GM19452 (cell line): Measurements from ENCODE around the gene LAX1.
A peak's percentile ranks its signal among the peaks of the same experiment; 100 is the strongest.
"Not testable (repeated sequence)": the region's sequence is repeated elsewhere in the genome, so short reads cannot be mapped to it uniquely, and the experiment has no call there.

Experiments used
- ATAC-seq: cut with Tn5 transposase; IDR thresholded peaks from one replicate; pipeline ENCODE4 v1.9.1; 2021; ENCODE audit not compliant: unreplicated experiment

Gene LAX1

GRCh38 chr1:203765029-203765837, at the start of gene LAX1:
Gene LAX1, plus strand, starts transcription at chr1:203765183. Its CDS starts 383 bp downstream, at chr1:203765566.
- peak; percentile 91 for ATAC-seq

DNA sequence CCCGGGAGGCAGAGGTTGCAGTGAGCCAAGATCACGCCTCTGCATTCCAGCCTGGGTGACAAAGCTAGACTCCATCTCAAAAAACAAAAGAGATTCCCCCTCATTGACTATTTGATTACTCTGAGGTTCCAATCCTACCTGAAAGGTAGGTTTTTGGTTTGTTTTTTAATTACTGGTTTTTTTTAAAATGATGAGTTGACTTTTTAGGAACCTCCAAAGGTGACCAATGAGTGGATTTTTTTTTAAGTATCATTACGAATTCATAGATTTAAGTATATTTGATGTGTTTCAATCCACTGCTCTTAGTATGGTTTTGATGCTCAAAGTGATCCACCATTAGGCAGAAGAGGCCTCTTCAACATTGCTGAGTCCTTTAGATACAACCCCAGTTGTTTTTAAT, 47.9 kb upstream of the LAX1 start:
- no peak for ATAC-seq

GRCh38 chr1:203720242-203720641, 44.7 kb upstream of the LAX1 start:
- ATAC-seq: no peak

DNA sequence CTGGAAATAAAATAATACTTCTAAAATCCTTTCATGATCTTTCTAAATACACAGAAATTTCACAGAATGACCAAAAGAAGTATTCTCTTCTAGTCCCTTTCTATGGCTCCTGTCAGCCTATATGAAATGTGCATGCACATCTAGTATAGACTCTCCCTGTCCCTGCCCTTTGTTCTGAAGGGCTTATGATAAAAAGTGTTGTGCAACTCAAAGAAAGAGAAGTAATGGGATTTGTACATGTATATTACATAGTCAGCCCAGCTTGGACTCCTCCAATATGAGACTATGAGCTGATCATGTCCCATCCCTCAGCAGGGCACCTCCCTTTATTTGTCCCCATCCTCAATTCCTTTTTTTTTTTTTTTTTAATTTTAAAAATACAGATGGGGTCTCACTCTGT, 42.1 kb upstream of the LAX1 start:
- no peak for ATAC-seq

DNA sequence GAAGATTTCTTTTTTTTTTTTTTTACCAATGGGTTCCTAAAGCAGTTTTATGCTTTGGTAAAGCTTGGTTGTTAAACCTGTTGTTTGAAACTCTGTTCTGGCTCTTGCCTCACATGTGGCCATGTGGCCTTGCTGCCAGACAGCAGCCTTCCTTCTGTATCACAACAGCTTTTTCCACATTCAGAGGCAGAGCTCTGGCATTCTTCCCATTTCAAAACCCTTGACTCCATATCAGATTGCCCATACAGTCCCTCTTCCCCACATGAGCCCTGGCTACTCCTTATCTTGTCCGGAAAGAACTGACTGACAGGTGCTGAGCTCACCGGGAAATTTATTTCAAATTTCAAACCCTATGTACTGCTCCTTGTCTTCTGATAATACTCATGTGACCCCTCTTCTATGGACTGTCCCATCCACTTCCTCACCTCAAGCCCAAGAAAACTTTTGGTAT, 38.5 kb upstream of the LAX1 start:
- no peak for ATAC-seq

- ATAC-seq: no peak
These were observed 31.7 kb upstream of the LAX1 start for GRCh38 chr1:203733009-203733863.

GRCh38 chr1:203742436-203742835, 22.5 kb upstream of the LAX1 start:
- ATAC-seq: no peak

GRCh38 chr1:203743091-203743571, 21.9 kb upstream of the LAX1 start:
- ATAC-seq: no peak

GRCh38 chr1:203744075-203744972, 20.7 kb upstream of the LAX1 start:
- no peak for ATAC-seq

- ATAC-seq: no peak
These were observed 18.7 kb upstream of the LAX1 start for GRCh38 chr1:203746281-203746680.

- no peak for ATAC-seq
These were observed 13.9 kb upstream of the LAX1 start for GRCh38 chr1:203751051-203751450.

DNA sequence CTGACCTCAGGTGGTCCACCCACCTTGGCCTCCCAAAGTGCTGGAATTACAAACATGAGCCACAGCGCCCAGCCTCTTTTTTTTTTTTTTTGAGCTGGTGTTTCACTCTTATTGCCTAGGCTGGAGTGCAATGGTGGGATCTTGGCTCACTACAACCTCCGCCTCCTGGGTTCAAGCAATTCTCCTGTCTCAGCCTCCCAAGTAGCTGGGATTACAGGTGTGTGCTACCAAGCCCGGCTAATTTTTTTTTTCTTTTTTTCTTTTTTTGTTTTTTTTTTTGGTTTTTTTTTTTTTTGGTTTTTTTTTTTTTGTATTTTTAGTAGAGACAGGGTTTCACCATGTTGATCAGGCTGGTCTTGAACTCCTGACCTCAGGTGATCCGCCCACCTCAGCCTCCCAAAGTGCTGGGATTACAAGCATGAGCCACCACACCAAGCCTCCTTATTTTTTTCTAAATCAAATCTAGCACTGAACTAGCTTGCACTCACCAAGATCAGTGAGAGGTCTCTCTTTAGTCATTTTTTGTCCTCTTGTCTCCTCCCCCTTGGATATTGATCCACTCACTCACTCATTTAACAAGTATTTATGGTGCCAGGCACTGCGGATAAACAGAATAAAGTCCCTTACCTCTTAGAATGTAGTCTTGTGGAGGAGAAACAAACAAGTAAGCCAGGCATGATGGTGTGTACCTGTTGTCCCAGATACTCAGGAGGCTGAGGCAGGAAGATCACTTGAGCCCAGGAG, 13.2 kb upstream of the LAX1 start:
- not testable (repeated sequence) for ATAC-seq

DNA sequence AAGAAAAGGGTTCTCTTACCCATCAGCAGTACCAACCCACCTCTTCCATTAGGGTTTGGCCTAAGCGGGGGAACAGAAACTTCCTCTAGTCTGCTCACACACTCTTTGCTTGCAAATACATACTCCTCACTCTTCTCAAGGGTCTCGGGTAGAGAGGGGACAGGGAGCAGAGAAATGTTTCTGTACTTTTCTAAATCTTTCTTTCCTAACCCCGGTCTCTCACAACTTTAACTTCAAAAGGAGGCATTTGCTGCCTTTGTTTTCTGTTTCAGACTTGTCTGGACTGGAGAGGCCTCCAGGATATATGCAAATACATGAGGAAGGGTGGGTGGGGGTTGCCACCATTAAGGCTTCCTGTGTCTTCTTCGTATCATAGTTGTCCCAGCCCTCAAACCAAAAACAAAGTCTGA, 10.5 kb upstream of the LAX1 start:
- ATAC-seq: peak; percentile 76

DNA sequence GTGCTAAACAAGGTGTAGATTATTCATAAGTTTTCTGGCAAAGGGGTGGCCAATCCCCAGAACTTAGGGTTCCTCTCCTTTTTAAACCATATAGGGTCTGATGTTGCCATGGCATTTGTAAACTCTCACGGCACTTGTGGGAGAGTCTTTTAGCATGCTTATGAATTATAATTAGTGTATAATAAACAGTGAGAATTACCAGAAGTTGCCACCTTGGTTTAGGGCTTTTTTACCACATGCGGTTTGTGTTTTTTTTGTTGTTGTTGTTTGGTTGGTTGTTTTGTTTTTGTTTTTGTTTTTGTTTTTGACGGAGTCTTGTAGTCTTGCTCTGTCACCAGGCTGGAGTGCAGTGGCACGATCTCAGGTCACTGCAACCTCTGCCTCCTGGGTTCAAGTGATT, 8.9 kb upstream of the LAX1 start:
- no peak for ATAC-seq

- not testable (repeated sequence) for ATAC-seq
These were observed 6.2 kb upstream of the LAX1 start for GRCh38 chr1:203758749-203759148.

- no peak for ATAC-seq
These were observed 4.5 kb upstream of the LAX1 start for GRCh38 chr1:203760506-203760905.

- ATAC-seq: not testable (repeated sequence)
These were observed 3.0 kb upstream of the LAX1 start for GRCh38 chr1:203761958-203762357.

DNA sequence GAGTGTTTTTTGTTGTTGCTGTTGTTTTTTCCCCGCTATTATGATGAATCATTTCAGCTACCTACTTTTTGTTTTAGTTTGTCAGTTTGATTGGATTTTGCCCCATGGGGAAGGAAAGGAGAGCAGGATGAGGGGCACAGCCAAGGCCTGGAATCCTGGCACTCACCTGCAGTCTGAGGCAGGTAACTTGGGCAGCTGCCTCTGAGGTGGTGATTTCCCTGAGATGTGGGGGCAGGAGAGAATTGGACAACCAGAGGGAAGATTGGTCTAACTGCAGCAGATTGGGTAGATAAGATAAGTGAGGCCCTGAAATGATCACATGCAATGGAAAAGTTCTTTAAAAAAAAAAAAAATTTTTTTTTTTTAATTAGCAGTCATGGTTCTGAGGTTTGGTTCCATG, 1.5 kb upstream of the LAX1 start:
- no peak for ATAC-seq

DNA sequence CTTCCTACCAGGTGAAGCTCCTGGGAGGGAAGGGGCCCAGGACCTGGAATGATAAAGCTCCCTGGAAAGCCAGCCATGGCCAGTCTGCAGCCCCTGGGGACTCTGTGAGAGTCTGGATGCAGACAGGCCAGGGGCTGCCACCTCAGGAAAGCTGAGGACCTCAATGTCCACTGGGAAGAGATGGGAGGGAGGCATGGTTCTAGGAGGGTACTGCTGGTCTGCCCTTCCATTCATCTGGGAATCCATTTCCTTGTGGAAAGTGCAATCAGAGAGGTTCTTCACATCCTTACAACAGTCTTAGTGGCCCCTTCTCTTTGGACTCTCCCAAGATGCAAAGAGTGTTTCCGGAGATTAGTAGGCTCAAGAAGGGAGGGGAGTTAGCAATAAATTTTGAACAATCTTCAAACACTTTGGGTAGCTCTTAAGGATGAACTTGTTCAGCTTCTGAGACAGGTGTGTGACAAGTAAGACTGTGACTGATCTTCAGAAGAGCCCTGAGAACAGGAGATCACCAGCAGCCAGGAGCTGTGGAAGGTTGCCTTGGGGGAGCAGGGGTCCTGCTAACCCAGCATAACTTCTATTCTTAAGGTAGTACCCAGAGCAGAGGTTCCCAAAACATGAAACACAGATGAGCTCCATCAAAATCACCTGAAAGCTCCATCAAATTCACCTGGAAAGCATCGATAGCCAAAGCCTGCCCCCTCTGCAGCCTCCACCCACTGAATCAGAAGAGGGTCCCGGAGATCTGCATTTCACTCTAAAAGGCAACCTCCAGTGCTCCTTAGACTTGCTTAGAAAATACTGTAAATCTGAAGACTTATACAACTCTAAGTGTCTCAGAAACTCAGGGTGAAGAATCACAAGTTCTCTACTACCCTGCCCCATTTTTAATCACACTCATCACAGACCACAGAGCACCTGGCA, 616 bp upstream of the LAX1 start:
- ATAC-seq: no peak
